Measurements from ENCODE around the gene BCL2L11.

Gene BCL2L11

GRCh38 chr2:111143107-111143842 is 22.6 kb downstream of the BCL2L11 start:
- DNase-seq (ENCODE audit: low spot score) = no peak

- DNase-seq (ENCODE audit: low spot score) = no peak
Observed at GRCh38 chr2:111143843-111144198, 23.1 kb downstream of the BCL2L11 start.

GRCh38 chr2:111145103-111145760 is 24.5 kb downstream of the BCL2L11 start:
- DNase-seq (ENCODE audit: low spot score) = no peak

GRCh38 chr2:111145951-111146350 is 25.2 kb downstream of the BCL2L11 start:
- no peak for DNase-seq (ENCODE audit: low spot score)

- no peak for DNase-seq (ENCODE audit: low spot score)
Observed at GRCh38 chr2:111148225-111148873, 27.6 kb downstream of the BCL2L11 start.

GRCh38 chr2:111148925-111149324 is 28.2 kb downstream of the BCL2L11 start:
- no peak for DNase-seq (ENCODE audit: low spot score)

- no peak for DNase-seq (ENCODE audit: low spot score)
Observed at GRCh38 chr2:111149882-111150455, 29.3 kb downstream of the BCL2L11 start.

- no peak for DNase-seq (ENCODE audit: low spot score)
Observed at GRCh38 chr2:111154758-111155157, 34.0 kb downstream of the BCL2L11 start.

GRCh38 chr2:111155610-111156009 is 34.9 kb downstream of the BCL2L11 start:
- DNase-seq (ENCODE audit: low spot score) = no peak

GRCh38 chr2:111156529-111156928 is 35.8 kb downstream of the BCL2L11 start:
- DNase-seq (ENCODE audit: low spot score) = no peak

GRCh38 chr2:111157071-111157661 is 36.5 kb downstream of the BCL2L11 start:
- no peak for DNase-seq (ENCODE audit: low spot score)

GRCh38 chr2:111157798-111158197 is 37.1 kb downstream of the BCL2L11 start:
- no peak for DNase-seq (ENCODE audit: low spot score)

- DNase-seq (ENCODE audit: low spot score) = no peak
Observed at GRCh38 chr2:111159641-111160040, 38.9 kb downstream of the BCL2L11 start.

GRCh38 chr2:111160758-111161157 is 40.0 kb downstream of the BCL2L11 start:
- no peak for DNase-seq (ENCODE audit: low spot score)

GRCh38 chr2:111161971-111162370 is 41.3 kb downstream of the BCL2L11 start:
- DNase-seq (ENCODE audit: low spot score) = no peak

GRCh38 chr2:111162718-111163331 is 42.1 kb downstream of the BCL2L11 start:
- DNase-seq (ENCODE audit: low spot score) = peak; percentile 51

GRCh38 chr2:111164078-111164477 is 43.4 kb downstream of the BCL2L11 start:
- DNase-seq (ENCODE audit: low spot score) = no peak

- DNase-seq (ENCODE audit: low spot score) = no peak
Observed at GRCh38 chr2:111165084-111165483, 44.4 kb downstream of the BCL2L11 start.

- no peak for DNase-seq (ENCODE audit: low spot score)
Observed at GRCh38 chr2:111166115-111166514, 45.4 kb downstream of the BCL2L11 start.

- no peak for DNase-seq (ENCODE audit: low spot score)
Observed at GRCh38 chr2:111167076-111167862, 46.6 kb downstream of the BCL2L11 start.

- no peak for DNase-seq (ENCODE audit: low spot score)
Observed at GRCh38 chr2:111167863-111168162, 47.1 kb downstream of the BCL2L11 start.

Data from HuH-7 (cell line).